CD4-positive, alpha-beta T cell treated with Interleukin-6 for 4 hours (primary cell): Measurements from ENCODE around the gene IKZF2.
A peak's percentile ranks its signal among the peaks of the same experiment; 100 is the strongest.
"Not testable (repeated sequence)": the region's sequence is repeated elsewhere in the genome, so short reads cannot be mapped to it uniquely, and the experiment has no call there.

Experiments used
- DNase-seq: peaks from one replicate; pipeline ENCODE4 v3.0.0-alpha.2; 2020; ENCODE audit warnings: mixed read lengths

The IKZF2 gene

DNA sequence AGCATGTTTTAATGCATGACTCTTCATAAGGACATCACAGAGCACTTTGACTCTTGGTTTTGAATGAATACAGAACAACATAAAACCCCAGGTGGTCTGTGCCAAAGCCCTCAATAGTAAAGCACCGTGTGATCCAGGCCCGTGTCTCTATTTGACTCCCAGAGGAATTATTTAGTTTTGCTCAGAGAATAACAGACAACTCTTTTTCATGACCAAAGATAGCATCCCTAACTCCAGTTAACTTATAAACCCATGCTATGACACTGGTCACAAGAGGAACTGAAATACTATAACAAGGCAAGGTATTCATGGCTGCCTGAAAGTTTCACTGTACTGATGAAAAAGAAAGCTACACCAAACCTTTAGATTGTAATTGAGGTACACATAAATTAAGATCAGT lies 128.4 kb downstream of the IKZF2 start:
- no peak for DNase-seq

DNA sequence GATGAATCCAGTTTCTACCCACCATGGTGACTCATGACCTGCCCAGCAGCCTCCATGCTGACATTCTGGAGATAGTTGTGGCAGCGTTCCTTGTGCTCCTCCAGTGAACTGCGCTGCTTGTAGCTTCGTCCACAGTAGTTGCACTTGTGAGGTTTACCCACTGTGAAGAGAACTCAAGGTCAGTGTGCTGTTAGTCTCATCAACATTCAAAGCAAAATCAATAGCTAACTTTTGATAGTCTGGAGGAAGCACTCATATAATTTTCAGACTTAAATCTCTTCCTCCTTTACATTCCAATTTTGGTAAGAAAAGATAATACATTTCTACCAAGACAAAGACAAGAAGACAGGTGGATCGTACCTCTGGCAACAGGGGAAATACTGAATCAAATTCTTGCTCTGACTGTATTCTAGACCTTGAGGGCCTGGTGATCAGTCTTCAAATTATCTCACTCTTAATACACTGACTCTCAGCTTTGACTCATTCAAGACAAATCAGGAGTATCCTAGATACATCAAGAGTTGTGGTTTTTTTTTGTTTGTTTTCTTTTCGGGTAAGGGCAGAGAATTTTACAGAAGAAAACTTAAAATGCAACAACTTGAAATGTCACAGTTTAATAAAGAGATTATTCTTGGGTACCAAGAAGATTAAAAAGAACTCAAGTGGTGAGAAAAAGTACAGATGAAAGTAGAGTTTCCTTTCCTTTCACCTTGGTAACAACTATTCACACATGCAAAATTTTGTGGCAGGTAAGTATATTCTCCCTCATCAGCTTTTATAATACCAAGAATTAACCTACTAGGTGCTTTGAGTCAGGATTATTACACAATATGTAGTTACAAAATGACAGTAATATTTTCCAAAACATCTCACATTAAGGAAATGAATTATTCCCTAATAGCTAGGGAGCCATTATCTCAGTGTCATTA lies 129.2 kb downstream of the IKZF2 start:
- DNase-seq, result no peak

DNA sequence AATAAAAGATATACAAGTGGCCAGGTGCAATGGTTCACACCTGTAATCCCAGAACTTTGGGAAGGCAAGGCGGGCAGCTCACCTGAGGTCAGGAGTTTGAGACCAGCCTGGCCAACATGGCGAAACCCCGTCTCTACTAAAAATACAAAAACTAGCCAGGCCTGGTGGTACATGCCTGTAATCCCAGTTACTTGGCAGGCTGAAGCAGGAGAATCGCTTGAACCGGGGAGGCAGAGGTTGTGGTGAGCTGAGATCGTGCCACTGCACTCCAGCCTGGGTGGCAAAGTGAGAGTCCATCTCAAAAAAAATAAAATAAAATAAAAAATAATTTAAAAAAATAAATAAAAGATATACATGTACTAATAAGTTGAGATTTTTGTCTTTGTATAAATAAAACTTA lies 130.5 kb downstream of the IKZF2 start:
- not testable (repeated sequence) for DNase-seq

DNA sequence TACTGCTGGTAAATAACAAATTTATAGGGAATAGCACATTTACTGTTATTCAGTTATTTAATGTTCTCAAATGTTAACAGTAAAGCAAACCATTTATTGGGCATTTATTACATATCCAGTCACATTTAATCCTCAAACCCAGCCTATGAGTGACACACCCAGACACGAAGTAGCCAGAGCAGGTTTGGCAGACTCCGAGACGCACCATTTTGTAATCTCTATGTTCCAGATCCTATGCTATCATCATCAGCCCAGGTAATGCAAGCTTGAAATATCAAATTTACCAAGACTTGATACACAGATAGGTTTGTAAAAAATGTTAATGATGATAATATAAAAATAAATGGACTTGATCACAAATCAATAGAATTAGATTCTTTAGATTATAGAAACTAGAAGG lies 131.1 kb downstream of the IKZF2 start:
- no peak for DNase-seq

DNA sequence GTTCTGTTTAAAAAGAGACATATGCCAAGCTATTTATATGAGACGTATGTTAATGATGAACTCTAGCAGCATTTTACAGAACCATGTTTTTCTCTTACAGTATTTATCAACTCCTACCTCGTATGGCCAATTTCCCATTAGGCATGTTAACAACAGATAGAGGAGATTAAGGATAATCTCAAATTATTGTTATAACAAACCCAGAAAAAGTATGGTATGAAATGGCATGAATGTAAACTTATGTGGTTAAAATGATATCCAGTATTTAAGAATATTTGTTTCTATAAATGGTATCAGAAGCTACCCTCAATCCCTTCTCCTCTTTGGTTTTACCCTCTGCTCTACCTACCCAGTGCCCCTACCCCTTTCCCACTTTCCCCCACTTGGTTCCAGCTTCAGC lies 132.0 kb downstream of the IKZF2 start:
- DNase-seq, result no peak

DNA sequence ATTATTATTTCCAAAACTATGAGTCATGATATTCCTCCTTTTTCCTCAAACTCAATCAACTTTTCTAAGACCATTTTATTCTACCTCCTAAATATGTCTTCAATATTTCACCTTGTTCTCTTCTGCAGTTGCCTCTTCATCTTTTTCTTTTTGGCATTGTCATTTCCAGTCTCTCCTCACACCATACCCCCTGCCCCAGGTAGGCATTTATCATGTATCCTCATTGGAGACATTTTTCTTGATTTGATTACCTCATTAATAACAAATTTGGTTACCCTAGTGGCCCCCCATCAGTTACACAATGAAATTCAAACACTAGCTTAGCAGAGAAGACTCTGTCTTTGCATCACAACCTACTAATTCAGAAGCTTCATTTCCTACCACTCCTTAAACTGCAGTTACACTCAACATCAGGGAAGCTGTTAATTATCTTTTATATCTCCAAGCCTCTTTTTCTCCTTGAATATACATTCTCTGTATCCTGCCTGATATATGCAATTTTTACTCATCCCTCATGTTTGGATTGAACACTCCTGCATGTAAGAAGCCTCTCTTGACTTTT lies 133.0 kb downstream of the IKZF2 start:
- no peak for DNase-seq

DNA sequence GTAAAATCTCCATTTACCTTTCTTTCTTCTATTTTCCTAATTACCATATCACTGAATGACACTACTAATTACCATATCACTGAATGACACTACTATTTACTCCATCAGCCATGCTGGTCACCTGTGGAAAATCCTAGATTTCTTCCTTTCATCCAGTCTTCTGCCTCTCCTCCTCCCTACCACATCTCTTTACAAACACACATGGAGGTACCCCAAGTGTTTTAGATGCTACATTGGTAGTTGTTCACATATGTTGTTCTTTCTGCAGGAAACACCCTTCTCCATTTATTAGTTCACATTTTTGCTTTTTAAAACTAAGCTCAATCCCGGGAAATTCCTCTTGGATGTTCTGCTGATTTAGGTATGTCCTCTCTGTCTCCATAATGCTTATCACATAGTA lies 134.0 kb downstream of the IKZF2 start:
- DNase-seq, result no peak

DNA sequence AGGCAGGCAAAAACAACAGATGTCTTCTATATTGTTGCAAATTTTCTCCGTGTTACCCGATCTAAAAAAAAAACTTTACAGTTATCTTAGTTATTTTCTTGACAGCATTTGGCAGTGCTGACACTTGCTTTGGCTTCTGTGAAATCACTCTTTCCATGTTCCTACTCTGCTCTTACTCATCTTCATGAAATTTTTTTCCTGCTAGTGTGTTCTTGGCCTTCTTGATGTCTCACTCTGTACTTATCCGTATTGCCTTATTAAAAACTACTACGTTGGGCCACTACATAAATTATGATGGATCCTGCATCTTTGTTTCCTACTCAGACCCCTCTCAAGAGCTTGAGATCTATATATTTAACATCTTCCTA lies 134.4 kb downstream of the IKZF2 start:
- DNase-seq, result no peak

DNA sequence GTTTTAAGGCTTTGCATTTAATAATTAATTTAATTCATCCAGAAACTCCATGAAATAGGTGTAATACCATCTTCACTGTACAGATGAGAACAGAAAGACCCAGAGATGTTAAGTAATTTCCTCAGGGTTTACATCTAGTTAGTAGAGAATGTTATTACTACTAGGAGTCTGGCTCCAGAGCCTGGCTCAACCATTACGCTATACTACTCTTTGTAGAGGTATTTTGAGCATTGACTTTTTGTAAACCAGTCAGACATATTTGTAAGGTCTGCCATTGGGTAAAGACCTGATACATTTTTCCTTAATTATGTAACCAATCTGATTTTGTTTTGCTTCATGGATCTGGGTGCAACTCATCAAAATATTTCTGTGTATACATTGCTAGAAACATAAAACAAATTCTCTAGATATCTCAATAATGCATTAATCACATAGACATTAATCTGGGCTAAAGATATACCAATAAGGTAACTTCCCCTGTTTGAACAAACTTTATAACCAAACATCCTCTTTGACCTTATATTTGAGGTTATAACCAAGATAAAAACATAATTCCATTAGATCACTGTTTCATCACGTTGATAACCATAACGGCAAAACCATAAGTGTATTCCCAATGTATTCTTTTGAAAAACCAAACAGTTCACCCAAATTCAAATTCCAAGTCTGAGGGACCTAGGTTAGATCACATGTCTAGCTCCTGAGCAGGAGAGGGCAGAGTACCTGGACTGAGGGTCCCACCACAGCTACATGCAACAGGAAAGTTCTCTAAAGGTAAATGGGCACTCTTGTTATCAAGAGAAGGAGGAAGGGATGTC lies 135.0 kb downstream of the IKZF2 start:
- DNase-seq, result no peak

DNA sequence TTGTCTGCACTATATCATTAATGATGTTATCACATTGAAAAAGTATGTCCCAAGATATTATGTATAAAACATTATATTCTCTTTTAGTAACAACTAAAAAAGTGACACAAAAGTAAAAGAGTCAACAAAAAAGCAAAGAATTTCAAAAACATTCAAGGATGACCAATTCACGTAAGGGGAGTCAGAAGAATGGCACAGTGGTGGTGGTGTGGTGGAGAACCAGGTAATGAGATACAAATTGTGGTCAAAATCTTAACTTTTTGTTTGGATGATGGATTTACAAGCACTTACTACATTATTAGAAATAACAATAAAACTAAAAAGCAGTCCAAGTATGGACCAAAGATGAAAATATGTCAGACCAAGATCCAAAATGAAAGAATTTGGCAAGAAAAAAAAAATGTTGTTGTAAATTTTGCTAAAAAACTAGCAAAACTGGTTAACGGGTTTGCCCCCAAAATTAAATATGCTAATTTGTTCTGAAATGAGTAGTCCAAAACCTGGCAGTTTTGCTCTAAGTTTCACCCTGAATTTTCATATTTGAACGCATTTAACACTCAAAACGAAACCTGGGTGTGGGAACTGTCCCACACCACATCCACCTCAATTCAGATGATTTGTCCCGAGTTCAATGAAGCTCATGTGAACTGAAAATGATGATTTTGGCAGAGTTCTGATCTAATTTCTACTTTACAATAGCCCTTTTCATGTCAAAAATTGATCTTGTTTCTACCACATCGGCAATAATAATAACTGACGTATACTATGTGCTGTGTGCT lies 135.8 kb downstream of the IKZF2 start:
- peak; percentile 3 for DNase-seq

DNA sequence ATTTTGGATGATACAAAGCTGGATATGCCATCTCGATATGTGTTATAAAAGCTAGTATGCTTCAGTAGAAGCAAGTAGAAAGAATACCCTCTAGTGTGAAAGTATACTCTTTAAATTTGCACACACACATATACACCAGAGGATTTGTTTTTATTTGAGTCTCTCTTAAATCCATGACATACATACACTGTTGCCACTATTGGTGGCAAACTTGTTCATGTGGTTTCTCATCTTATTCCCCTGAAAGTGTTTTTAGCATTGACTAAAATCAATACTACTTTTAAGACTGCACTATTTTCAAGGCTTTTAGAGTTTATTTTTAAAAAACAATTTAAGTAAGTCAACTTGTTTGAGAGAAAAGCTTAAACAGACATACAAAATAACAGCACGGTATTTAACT lies 137.4 kb downstream of the IKZF2 start:
- no peak for DNase-seq

DNA sequence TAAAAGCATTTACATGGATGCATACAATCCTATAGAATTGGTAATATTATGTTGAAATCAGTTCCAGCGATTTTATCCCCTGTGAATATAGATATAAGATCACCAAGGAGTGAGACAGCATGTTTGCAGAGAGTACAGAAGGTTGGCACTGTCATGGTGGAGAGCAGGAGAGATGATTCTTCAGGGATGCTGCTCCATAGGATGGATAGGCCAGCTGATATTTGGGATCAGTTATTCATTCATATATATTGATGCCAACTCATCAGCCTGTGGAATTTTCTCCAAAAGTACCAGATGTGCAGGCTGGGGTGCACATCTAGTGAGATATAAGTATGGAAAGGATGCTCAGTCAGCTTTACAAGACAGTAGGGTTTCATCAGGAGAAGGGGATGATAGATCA lies 139.9 kb downstream of the IKZF2 start:
- no peak for DNase-seq

DNA sequence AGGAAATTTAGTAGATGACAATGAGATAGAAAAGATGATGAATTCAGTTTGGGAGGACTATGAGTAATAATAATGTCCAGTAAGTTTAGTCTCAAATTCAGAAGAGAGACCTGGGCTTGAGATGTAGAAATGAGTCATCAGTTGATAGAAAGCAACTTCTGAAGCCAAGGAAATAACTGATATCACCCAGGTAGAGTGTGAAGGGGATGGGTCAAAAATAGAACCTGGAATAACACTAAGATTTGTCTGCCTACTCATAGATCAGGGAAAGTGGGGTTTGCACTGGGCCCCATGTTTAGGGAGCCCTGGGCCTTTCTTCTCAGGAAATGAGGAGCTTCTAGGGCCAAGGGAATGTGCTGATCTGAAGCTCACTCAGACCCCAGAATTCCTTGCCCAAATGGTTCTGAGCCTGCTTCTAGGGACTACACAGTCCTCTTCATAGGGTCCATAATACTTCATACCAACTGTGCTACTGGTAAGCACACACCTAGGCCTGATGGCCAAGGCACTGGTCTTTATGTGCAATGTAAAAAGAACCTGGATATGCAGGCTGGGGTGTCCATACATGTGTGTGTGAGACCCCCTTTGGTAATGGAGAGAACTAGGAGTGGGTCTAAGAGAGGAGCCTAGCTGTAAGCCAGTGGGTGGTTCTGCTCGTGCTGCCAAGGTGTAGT lies 141.2 kb downstream of the IKZF2 start:
- DNase-seq, result no peak

DNA sequence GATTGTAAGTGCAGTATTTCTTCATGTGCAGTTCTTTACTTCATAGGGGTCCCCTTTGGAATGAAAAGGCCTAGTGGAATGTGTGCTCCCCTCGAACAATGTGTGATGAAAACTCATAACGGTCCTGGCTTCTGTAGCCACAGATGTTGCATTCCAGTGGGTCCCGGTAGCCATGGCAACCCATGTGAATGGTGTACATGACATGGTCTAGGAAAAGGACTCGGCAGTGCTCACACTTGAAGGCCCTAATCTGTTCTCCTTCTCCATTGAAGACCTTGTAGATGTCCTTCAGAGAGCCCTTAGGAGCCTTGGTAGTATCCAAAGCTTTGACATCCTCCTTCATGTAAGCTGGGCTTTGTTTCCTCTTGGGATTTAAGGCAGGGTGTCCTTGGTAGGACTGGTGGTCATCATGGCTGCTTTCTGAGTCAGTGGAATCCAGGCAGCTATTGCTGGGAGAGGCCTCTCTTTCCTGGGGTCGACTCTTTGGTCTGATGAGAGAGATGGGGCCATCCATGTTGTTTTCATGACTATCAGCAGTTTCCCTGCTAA lies 144.0 kb downstream of the IKZF2 start:
- DNase-seq, result no peak

DNA sequence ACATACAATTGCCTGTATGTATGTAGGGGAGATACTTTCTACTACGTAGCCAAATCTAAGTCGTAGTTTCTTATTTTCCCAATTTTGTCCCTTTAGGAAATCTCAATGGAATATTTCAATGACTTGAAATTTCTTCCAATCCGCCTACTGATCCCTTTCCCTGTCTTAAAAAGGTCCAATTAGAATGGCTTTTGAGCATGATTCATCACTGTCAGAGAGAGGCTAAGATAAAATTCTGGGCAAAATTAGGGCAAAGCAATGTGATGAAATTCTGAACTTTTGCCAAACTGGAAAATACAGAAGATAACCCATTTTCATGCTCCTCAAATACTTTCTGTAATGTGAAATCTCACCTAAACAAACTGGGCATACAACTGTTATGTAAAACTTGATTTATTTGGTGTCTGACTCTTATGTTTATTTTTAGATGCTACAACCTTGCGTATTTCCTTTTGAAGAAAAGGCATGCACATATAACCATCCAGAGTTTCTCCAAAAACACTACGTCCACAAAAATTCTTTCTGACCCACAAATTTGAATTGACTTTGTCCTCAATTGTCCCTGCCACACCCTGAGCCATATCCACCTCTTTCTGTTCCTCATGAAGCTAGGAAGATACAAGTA lies 147.1 kb downstream of the IKZF2 start:
- no peak for DNase-seq

DNA sequence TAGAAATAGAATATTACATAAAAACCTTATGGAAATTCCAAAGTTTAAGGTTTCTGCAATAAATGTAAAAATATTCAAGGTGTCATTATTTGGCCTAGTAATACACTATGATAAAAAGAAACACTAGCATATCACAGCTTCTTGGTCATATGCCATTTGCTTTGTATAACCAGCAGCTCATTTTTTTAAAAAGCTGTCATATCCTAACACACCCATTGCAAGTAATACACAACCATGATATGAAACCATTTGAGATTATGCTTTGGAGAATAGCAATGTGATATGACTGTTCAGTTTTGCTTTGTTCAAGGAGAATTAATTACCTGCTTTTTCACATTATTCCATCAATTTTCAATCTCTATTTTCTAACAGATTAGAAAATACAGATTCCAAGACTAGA lies 149.0 kb downstream of the IKZF2 start:
- no peak for DNase-seq

DNA sequence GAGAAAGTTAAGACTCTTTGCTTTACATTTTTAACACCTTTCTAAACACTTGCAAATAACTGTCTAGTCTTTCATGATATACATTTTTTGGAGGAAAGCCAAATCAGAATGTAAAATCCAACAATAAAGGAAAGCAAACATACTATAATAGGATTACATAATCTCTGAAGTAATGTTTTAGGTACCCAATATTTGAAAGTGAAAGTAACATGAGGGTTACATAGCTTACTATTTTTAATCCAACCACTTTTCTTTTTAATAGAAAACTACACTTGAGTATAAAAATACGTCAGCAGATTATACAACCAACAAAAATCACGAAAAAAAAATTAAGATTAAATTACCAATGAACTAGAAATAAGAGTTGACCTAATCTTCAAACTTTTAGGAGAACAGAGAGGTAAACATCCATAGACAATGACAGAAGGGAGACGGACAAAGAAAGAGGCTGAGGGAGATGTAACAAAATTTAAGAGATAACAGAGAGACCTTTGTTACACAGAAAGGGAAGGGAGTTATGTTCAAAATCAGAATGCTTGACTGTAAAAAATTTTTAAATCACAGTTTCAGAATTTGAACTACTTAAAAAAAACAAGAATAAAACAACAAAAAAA lies 150.0 kb downstream of the IKZF2 start:
- DNase-seq, result no peak

DNA sequence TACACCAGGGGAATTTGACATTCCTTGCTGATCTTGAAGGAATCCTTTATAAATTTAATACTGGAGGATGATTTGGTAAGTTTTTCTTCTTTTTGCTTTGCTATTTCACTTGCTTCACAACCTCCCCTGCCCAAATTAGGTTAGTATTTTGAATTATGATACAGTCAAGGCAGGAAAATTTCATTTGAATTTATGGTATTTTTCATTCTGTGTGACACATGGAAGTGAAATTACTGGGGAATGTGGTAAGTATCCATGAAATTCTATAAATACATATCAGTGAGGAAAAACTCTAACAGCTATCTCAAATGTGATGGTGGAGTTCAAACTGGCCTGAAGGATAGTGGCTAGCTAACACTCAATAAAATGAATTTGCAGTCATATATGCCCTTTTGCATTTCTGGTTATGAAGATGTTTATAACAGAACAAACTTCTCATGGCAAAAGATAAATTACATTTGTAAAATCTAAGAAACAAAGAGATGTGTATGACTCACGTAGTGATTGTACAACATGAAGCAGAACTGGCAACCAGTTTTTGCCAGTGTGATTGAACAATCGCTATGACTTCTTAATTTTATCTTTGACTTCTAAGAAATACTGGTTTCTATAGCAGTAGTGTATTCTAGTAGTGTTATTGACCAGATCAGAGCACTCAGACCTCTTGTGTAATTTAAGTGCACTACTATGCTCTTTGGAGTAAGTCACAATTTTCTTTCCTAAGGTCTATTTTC lies 152.6 kb downstream of the IKZF2 start:
- no peak for DNase-seq

DNA sequence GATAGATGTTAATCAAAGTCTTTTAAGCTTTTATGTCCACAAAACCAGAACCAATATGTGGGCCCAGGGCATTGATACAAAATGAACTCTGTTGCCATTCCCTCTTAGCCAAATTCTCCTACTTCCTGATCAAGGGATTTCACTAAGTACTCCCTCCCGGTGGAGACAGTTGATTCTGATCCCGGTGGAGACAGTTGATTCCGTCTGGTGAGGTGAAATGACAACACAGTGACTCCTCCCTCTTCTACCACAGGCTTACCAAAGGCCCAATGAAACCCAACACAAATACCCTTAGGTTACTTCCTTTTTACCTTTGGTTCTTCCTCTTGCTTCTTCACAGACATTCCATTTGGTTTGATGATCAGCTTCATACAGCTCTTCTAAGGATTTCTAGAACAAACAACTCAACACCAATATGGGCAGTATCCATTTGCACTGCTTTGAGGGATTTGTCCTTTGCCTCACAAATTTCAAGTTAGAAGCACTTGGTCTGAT lies 153.8 kb downstream of the IKZF2 start:
- no peak for DNase-seq

DNA sequence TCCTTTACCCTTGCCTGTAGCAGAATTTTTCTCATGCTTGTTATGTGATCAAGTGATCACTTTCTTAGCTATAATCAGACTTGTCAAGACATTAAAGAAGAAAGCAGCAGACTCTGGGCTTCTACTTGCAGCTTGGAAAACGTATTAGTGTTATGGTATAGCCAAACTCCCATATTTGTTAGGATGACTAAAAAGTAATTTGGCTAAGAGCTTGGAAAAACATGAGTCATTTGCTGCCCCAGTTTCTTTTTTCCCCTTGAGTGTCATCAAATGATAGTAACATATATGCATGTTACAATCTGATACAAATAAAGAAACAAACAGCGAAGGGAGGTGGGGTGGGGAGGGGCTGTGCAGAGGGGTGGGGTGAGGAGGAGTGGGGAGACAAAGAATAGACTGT lies 155.5 kb downstream of the IKZF2 start:
- no peak for DNase-seq
